ENCODE data around the gene MED12L.

DNA sequence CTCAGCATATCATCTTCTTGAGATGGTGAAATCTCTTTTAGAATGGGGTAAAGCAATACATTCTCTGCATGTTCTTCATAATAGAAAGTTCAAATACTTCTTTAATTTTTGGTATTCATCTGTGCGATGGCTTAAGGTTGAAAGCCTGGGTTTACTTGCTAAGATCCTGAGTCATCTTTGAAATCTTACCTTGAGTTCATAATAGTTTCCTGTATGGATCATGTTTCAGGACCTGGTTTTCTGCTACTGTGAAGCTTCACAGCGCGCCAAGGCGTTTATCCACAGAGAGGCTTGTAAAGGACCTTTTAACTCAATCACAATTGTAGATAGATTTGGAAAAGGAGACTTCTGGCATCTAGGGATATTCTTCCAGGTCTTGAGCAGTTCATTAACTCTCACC is 39.0 kb downstream of the MED12L start:
- TF ChIP-seq, protein P1, sequence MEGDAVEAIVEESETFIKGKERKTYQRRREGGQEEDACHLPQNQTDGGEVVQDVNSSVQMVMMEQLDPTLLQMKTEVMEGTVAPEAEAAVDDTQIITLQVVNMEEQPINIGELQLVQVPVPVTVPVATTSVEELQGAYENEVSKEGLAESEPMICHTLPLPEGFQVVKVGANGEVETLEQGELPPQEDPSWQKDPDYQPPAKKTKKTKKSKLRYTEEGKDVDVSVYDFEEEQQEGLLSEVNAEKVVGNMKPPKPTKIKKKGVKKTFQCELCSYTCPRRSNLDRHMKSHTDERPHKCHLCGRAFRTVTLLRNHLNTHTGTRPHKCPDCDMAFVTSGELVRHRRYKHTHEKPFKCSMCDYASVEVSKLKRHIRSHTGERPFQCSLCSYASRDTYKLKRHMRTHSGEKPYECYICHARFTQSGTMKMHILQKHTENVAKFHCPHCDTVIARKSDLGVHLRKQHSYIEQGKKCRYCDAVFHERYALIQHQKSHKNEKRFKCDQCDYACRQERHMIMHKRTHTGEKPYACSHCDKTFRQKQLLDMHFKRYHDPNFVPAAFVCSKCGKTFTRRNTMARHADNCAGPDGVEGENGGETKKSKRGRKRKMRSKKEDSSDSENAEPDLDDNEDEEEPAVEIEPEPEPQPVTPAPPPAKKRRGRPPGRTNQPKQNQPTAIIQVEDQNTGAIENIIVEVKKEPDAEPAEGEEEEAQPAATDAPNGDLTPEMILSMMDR (conservative IDR thresholded peaks at IDR 0.05 in 1 of 2, IDR thresholded peaks at IDR 0.05 in 1 of 2; ENCODE audit: low read depth in 1 of 2, low read length in 2 of 2), result no peak
- no peak for TF ChIP-seq EZH2 (IDR thresholded peaks at IDR 0.05; ENCODE audit: low read length, missing control alignments)

Data from fibroblast of lung (primary cell).